Body of pancreas (tissue), 4 donors: Measurements from ENCODE around the gene FAM185A. TPM values are rescaled to one million over a fixed set of nuclear protein-coding genes. Genes with fewer than 3 reads are reported as not detected.

Source experiments
- ATAC-seq: fragments of 150-250 bp; one replicate; pipeline ENCODE4 v1.9.1; 2016
- DNase-seq, 4 donors: peaks; one replicate each; pipeline ENCODE4 v3.0.0-alpha.2; 2019
- H3K27ac ChIP-seq, 4 donors: fragments of 200-600 bp; sonication (generic); 1 replicate in 3 of 4; 2 replicates in 1 of 4; pipeline versions ENCODE4 v1.5.1 to v1.6.1; 2016 to 2019; ENCODE audit warnings: mild to moderate bottlenecking in 1 of 4, mixed read lengths in 1 of 4, moderate library complexity in 1 of 4
- H3K27me3 ChIP-seq, 2 donors: fragments of 200-600 bp; sonication (generic); one replicate each; pipeline ENCODE4 v1.6.0; 2016; ENCODE audit warnings: mild to moderate bottlenecking in 1 of 2
- H3K36me3 ChIP-seq, 2 donors: fragments of 200-600 bp; sonication (generic); replicated peaks in 1 of 2; 2 replicates each; pipeline ENCODE4 v1.5.1; 2016; ENCODE audit warnings: low read depth in 2 of 2; ENCODE audit not compliant: insufficient read depth in 1 of 2
- H3K4me1 ChIP-seq: fragments of 200-600 bp; sonication (generic); one replicate; pipeline ENCODE4 v1.6.0; 2016
- H3K4me3 ChIP-seq, 2 donors: fragments of 200-600 bp; sonication (generic); 1 replicate in 1 of 2; 2 replicates in 1 of 2; pipeline ENCODE4 v1.5.1; 2016 to 2019
- H3K9me3 ChIP-seq, 3 donors: fragments of 200-600 bp; sonication (generic); 1 replicate in 2 of 3; 2 replicates in 1 of 3; pipeline ENCODE4 v1.5.1; 2016
- POLR2A ChIP-seq, 3 donors: fragments of 450-650 bp; IDR thresholded peaks; one replicate each; pipeline ENCODE4 v1.6.1; 2016; ENCODE audit warnings: antibody characterized with exemption in 3 of 3, mild to moderate bottlenecking in 2 of 3
- WGBS, 2 donors: methylation state at CpG; one replicate each; pipeline ENCODE4 v1.1.5; 2017; 5-methylcytosine and 5-hydroxymethylcytosine counted together
- intact Hi-C: fragments of 100-400 bp; cut with DNase I; formaldehyde crosslinking; loops from one replicate; pipeline ENCODE4 v1.15.1; 2023
- small RNA-seq: library from RNA; depleted of rRNA; stranded (forward); fragments of <200 nt; gene quantifications from one replicate; pipeline ENCODE3, GENCODE V24; 2016
- total RNA-seq, 2 donors: library from RNA; depleted of rRNA; stranded (reverse); fragments of >200 nt; gene quantifications; one replicate each; pipeline ENCODE4 v1.1.0, GENCODE V29; 2016
- TF ChIP-seq, protein P1 (sequence below), 7 experiments: fragments of 450-650 bp in 4 of 7; fragments of 200-600 bp in 3 of 7; sonication (generic) in 3 of 7; IDR thresholded peaks; one replicate each; pipeline ENCODE4 v1.5.1; 2016 to 2019; ENCODE audit warnings: antibody characterized with exemption in 7 of 7

The FAM185A gene
- total RNA-seq, 2 donors from 2014 or later, result 19.7 to 21.4 TPM

DNA sequence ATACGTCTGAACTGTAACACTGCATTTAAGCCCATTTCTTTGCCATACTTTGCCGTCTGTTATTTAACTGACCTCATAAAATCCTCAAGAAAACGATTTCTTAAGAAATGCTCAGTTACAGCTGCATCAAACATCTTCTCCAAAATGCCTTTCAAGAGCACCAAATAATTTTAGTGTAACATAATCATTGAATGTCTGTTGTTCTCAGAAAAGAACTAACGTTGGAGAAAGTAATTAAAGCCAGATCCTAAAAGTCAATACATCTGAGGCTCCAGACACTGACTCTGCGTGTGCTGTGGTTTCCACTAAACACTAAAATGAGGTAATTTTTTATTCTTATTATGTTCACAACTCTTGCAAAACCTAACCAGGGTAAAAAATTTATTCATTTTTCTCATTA, 100.3 kb downstream of the FAM185A start:
- DNase-seq, result no peak
- Histone ChIP-seq H3K36me3 (no peaks in the 10 kb centered on the region), H3K4me3 (no peak overlapping the region), H3K27ac (no peak overlapping the region), H3K4me1 (no peaks in the 10 kb centered on the region), H3K27me3 (no peaks in the 10 kb centered on the region), H3K9me3 (no peaks in the 10 kb centered on the region)
- WGBS, 2 donors, result 73 to 83% methylated on average over 5 of the region's 5 CpGs
- intact Hi-C loops, result no loop called here
- no peak for ATAC-seq
- TF ChIP-seq, protein P1, sequence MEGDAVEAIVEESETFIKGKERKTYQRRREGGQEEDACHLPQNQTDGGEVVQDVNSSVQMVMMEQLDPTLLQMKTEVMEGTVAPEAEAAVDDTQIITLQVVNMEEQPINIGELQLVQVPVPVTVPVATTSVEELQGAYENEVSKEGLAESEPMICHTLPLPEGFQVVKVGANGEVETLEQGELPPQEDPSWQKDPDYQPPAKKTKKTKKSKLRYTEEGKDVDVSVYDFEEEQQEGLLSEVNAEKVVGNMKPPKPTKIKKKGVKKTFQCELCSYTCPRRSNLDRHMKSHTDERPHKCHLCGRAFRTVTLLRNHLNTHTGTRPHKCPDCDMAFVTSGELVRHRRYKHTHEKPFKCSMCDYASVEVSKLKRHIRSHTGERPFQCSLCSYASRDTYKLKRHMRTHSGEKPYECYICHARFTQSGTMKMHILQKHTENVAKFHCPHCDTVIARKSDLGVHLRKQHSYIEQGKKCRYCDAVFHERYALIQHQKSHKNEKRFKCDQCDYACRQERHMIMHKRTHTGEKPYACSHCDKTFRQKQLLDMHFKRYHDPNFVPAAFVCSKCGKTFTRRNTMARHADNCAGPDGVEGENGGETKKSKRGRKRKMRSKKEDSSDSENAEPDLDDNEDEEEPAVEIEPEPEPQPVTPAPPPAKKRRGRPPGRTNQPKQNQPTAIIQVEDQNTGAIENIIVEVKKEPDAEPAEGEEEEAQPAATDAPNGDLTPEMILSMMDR (IDR thresholded peaks at IDR 0.05), result no peak
- no peak for TF ChIP-seq POLR2A (IDR thresholded peaks at IDR 0.05)

- 79 to 88% methylated on average over 3 of the region's 3 CpGs for WGBS, 2 donors
These were observed 100.7 kb downstream of the FAM185A start for GRCh38 chr7:102849538-102849937.

DNA sequence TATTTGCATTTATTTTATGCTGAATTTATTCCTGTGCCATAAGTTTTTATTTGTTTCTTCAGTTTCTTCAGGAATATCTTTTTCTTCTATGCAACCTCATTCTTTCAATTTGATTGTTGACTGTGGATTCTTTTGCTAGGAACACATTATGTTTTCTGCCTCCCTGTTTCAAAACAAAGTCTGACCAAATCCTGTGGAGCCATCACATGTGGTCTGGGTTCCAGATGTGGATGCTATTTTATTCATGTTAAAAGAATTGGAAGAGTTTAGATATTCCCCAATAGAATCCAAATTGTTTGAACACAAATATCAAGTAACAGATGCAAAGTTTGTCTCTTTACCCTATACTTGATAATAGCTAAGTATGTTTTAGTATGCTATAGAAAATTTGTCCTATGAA, 107.2 kb downstream of the FAM185A start:
- peaks cover 3% of the 10 kb centered on the region for H3K4me1 ChIP-seq
- H3K36me3 ChIP-seq, result no peaks in the 10 kb centered on the region
- intact Hi-C loops, result no loop called here
- H3K4me3 ChIP-seq, result no peak overlapping the region
- TF ChIP-seq, protein P1 (IDR thresholded peaks at IDR 0.05), result no peak
- TF ChIP-seq POLR2A (IDR thresholded peaks at IDR 0.05), result no peak
- H3K9me3 ChIP-seq, result no peaks in the 10 kb centered on the region
- DNase-seq (no peak), ATAC-seq (no peak)
- no peaks in the 10 kb centered on the region for H3K27me3 ChIP-seq
- no peak overlapping the region for H3K27ac ChIP-seq

More at GRCh38 chr7:102849538-102849937, 100.7 kb downstream of the FAM185A start:
- no peaks in the 10 kb centered on the region for H3K27me3 ChIP-seq
- H3K36me3 ChIP-seq, result no peaks in the 10 kb centered on the region
- no peak overlapping the region for H3K4me3 ChIP-seq
- TF ChIP-seq, protein P1 (IDR thresholded peaks at IDR 0.05), result no peak
- TF ChIP-seq POLR2A (IDR thresholded peaks at IDR 0.05), result no peak
- H3K9me3 ChIP-seq, result no peaks in the 10 kb centered on the region
- intact Hi-C loops, result no loop called here
- DNase-seq, result no peak
- H3K4me1 ChIP-seq, result no peaks in the 10 kb centered on the region
- H3K27ac ChIP-seq, result no peak overlapping the region
- ATAC-seq, result no peak

Small RNA genes within 50 kb of the gene (small RNA-seq; reads per million reads assigned to genes)
- not detected for gene RNU6-1136P

Other genes starting within 250 kb of the FAM185A start
- 10 to 100 TPM in 1 of 2 donors, 1 to 10 TPM in 1; 5.3 to 12.5 TPM for gene RASA4B, start 231.2 kb upstream of the FAM185A start, total RNA-seq
- gene UPK3BL2, start 205.3 kb upstream of the FAM185A start, total RNA-seq, result 10 to 100 TPM in 1 of 2 donors, 1 to 10 TPM in 1; 7.5 to 20.4 TPM
- not detected for gene SPDYE2, start 197.8 kb upstream of the FAM185A start, total RNA-seq
- gene POLR2J3, start 176.4 kb upstream of the FAM185A start, total RNA-seq, result 10 to 100 TPM; 25.1 to 26.7 TPM
- gene RASA4, start 132.2 kb upstream of the FAM185A start, total RNA-seq, result 10 to 100 TPM; 16.8 to 34.2 TPM
- 10 to 100 TPM; 11.7 to 36.6 TPM for gene UPK3BL1, start 106.2 kb upstream of the FAM185A start, total RNA-seq
- not detected for gene SPDYE2B, start 98.7 kb upstream of the FAM185A start, total RNA-seq
- gene POLR2J2, start 77.3 kb upstream of the FAM185A start, total RNA-seq, result 10 to 100 TPM in 1 of 2 donors, 1 to 10 TPM in 1; 4.2 to 12.5 TPM
- gene LRRC17, start 164.0 kb downstream of the FAM185A start, total RNA-seq, result 1 to 10 TPM; 2.0 to 2.9 TPM